NK-92 treated with Interleukin-12 subunit alpha and Interleukin-12 subunit beta, amount 100 ng/mL, for 24 hours (cell line): ENCODE results near the gene SLIRP.
A peak's percentile ranks its signal among the peaks of the same experiment; 100 is the strongest.
"Not testable (repeated sequence)": the region's sequence is repeated elsewhere in the genome, so short reads cannot be mapped to it uniquely, and the experiment has no call there.

Experiments used
- DNase-seq: peaks from one replicate; lab custom pipeline; 2025; lab: John Stamatoyannopoulos, UW

SLIRP gene

DNA sequence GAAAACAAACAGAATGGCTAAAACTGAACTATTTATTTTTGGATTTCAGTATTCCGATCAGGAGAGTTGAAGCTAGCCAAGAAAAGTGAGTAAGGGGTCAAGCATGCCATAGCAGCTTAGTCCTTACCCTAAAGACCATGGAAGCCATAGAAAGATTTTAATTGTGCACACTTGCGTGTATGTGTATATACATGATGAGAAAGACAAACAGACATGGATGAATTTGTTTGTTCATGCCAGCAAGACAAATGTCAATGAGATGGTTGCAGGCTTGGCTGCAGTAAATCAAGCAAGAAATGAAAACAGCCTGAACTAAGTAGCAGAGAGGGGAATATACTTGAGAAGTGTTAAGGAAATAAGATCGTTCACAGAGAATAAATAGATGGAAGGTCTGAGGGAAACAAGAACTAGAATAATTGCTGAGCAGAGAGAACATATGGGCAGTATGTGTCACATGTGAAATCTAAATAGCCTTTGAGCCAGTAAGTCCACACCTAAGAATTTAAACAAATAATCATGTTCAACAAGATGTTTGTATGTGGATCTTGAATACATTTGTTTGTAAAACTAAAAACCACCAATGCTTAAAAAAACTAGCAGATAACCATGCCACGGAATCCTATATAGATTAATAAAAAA is 38.3 kb downstream of the SLIRP start:
- DNase-seq = no peak

GRCh38 chr14:77747425-77747824 is 39.5 kb downstream of the SLIRP start:
- not testable (repeated sequence) for DNase-seq

DNA sequence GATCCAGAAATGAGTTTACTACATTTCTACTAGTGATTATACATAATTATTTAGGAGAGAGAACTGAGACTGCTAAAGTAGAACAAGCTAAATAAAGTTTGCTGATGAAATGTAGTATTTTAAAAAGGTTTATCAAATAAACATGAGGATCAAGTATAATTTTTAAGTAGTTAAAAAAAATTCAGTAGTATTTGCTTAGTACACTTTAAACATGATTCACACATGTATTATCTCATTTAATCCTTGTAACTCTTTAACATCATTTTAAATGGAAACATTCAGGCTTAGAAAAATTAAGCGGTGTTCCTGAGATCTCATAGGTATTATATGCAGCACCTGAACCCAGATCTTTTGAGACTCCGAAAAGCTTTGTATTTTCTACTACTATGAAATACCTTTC is 44.4 kb downstream of the SLIRP start:
- DNase-seq = no peak

DNA sequence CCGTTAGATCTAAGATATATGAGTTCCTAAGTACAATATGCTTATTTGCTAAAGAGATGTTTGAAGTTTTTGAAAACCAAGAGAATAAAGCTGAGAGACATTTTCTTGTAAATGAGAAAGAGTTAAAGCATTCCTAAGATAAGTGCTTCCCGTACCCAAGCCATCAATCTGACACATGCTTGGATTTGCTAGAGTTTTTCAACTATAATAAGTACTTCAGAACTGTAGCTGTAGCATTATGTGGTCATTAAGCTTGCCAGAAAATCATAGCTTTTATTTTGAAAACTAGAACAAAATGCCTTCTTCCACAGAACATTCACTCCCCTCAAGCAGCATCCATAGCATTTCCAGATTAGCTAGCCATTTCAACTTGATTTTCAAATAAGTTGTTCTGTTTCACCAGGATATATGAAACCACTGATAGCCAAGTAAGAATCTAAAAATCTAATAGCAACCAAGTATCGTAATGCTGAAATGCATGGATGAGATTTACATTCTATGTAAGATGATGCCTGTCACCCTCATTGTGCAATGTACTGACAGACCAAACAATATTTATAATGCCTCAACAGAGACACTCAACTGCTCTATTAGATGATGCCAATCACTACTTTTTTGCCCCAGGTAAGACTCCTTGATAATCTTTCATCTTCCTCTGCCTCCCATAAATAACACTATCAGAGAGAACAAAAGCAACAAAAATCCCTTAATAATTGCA is 45.1 kb downstream of the SLIRP start:
- no peak for DNase-seq

DNA sequence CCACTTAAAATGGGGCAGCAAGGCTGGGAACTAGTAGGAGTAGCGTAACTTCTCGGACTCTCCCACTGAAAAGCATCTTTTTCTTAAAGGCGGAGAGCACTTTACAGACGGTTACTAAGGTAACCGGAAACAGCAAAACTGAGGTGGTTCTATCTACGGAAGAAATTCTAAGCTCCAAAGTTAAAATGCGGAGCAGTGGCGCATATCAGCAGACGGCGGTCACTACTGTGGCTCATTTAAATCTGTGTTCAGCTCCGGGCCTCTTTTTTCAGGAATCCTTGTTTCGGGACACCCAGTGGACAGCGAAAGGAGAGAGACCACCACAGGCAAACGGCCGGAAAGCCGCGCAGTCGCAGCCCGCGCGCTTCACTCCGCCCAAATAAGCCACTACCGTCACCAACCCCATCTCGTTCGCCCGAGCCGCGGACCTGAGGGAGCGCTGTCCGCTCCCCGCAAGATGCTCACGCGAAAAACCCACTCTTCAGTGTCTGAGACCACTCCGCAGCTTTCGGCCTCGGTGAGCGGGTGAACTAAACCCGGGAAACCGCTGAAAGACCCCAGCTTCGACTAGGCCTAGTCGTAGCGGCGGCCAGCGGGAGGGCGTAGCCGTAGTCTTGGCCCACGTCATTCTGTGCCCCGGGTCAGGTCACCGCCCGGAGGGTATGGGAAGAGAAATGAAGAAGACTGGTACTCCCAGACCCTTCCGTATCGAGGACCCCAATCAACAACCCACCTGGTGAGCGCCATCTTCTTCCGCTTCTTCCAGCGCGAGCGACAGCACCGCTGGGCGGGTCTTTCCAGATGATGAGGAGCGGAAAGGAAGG is 52.7 kb downstream of the SLIRP start, which contains the start of gene SNW1:
TSS of gene SNW1 (minus strand) at position 776 of the 824 bp plus-strand sequence. CDS start at position 747, 29 bp downstream.
- peak; percentile 89 for DNase-seq

DNA sequence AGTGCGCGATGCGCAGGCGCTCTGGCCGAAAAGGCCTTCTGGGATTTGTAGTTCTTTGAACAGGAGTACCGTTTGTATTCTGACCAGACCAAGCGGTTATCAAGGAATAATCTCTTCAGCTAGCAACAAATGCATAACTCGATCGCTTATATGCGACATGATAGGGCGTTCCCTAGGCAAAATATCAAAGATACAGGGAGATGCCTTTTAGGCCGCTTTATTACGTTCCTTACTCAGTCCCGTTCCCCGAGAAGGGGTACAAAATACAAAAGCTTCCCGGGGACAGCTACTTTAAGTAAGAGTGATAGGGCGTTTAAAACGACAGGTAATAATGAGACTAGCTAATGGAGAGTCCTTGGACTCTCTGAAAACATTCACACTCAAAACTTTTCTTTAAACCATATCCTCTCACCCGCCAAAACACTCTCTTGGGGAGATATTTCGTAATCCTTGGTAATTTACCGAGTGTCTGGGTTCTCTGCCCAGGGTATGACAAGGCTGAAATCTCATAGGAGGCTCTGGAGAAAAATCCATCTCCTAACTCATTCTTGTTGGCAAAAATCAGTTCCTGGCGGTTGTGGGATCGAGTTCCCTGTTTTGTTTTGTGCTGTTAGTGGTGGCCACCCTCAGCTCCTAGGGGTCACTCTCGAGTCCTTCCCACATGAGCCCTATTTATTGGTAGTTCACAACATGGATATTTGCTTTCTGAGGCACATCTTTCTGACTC is 53.5 kb downstream of the SLIRP start:
- DNase-seq = no peak

DNA sequence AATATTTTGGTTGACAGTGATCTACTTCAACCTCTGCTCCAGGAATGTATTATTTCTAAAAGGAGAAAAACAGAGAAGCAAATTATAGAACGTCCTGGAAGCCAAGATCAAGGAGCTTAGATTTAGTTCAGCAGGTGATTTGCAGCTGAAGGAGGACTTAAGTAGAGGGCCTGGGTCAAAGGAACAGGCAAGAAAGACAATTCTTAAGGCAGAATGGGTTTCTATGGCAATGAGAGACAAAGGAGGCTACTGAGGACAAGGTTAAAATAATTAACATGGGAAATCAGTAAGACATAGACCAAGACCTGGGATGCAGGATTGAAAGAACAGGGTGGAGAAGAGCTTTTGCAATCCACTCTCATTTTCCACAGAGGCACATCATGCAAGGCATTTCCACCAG is 55.4 kb downstream of the SLIRP start:
- no peak for DNase-seq

- no peak for DNase-seq
Measured at GRCh38 chr14:77763978-77764377, 56.1 kb downstream of the SLIRP start.
